K562 (cell line): ENCODE results near the gene ANKRD10. TPM values are rescaled to one million over a fixed set of nuclear protein-coding genes. Genes with fewer than 3 reads are reported as not detected.

ENCODE experiments used
- CSDE1 ChIP-seq, 2 experiments: fragments of 450-650 bp; IDR thresholded peaks; 2 replicates each; pipeline ENCODE4 v1.6.1; 2016; ENCODE audit warnings: mild to moderate bottlenecking in 1 of 2
- EZH2 ChIP-seq: IDR thresholded peaks from 2 replicates; pipeline ENCODE4 v1.6.1; 2012; ENCODE audit warnings: low read depth, mild to moderate bottlenecking, inconsistent platforms, low read length, borderline replicate concordance
- MYC ChIP-seq, 2 experiments: fragments of 250-450 bp in 1 of 2; sonication (Bioruptor Pico) in 1 of 2; IDR thresholded peaks; 2 replicates each; pipeline versions ENCODE4 v1.5.1 to v1.6.1; 2012 to 2021; ENCODE audit warnings: low read depth in 2 of 2, borderline replicate concordance in 1 of 2, improper control_type of control experiment in 1 of 2, low read length in 1 of 2, mild to moderate bottlenecking in 1 of 2, moderate library complexity in 1 of 2
- PBX2 ChIP-seq, 2 experiments: IDR thresholded peaks in 1 of 2; conservative IDR thresholded peaks in 1 of 2; 2 replicates each; pipeline ENCODE4 v1.6.1; 2016; ENCODE audit warnings: low read depth in 2 of 2, mild to moderate bottlenecking in 1 of 2, missing compliant biosample characterization in 1 of 2, missing genetic modification characterization in 1 of 2, moderate library complexity in 1 of 2
- RBM25 ChIP-seq: fragments of 200-400 bp; formaldehyde crosslinking; IDR thresholded peaks from 2 replicates; pipeline ENCODE4 v1.6.1; 2018; ENCODE audit warnings: low read length, low read depth, moderate library complexity; ENCODE audit not compliant: severe bottlenecking
- TRIM24 ChIP-seq, 2 experiments: fragments of 450-650 bp; IDR thresholded peaks; 2 replicates each; pipeline ENCODE4 v1.6.1; 2016
- ZC3H8 ChIP-seq: fragments of 450-650 bp; IDR thresholded peaks from 2 replicates; pipeline ENCODE4 v1.6.1; 2017
- ZNF121 ChIP-seq: sonication (generic); formaldehyde crosslinking; conservative IDR thresholded peaks from 2 replicates; pipeline ENCODE4 v1.8.0; 2022; ENCODE audit warnings: missing genetic modification reagents
- ZNF239 ChIP-seq: fragments of 250-450 bp; sonication (Bioruptor Pico); IDR thresholded peaks from 2 replicates; pipeline ENCODE4 v1.4.0; 2020; ENCODE audit warnings: mild to moderate bottlenecking
- ZNF740 ChIP-seq, 3 experiments: fragments of 200-800 bp in 1 of 3; sonication (Bioruptor generic) in 1 of 3; sonication (generic) in 1 of 3; formaldehyde crosslinking in 1 of 3; IDR thresholded peaks; 2 replicates each; pipeline versions ENCODE4 v1.6.1 to v1.8.0; 2016 to 2022; ENCODE audit warnings: mild to moderate bottlenecking in 2 of 3, missing compliant biosample characterization in 2 of 3, missing genetic modification characterization in 2 of 3, missing genetic modification reagents in 1 of 3
- polyA plus RNA-seq, 8 experiments: library from polyadenylated mRNA; depleted of rRNA in 4 of 8; stranded (reverse) in 5 of 8; unstranded in 3 of 8; fragments of >200 nt; fragmentation: Nextera tagmentation in 2 of 8; fragmentation: Illumina TruSeq in 1 of 8; extraction: Ambion mirVana in 2 of 8; extraction: Trizol in 1 of 8; gene quantifications; 2 replicates each; pipeline versions ENCODE4 v1.2.1 to v1.2.3, GENCODE V29; 2011 to 2014; ENCODE audit warnings: inconsistent platforms in 1 of 8, missing spikeins in 1 of 8
- total RNA-seq, 7 experiments: library from RNA; depleted of rRNA in 6 of 7; stranded (reverse); fragments of >200 nt in 6 of 7; fragmentation: Illumina TruSeq in 2 of 7; extraction: Trizol in 2 of 7; gene quantifications; 2 replicates each; pipeline versions ENCODE4 v1.2.1 to v1.2.3, GENCODE V29; 2011 to 2021; ENCODE audit warnings: low replicate concordance in 1 of 7
- TF ChIP-seq, protein P1 (sequence below): sonication (generic); formaldehyde crosslinking; IDR thresholded peaks from 2 replicates; pipeline ENCODE4 v1.8.1; 2023; ENCODE audit warnings: missing genetic modification reagents, mild to moderate bottlenecking, borderline replicate concordance
- TF ChIP-seq, protein P2 (sequence below): fragments of 450-650 bp; IDR thresholded peaks from 2 replicates; pipeline ENCODE4 v1.6.1; 2016; ENCODE audit warnings: antibody characterized with exemption
- TF ChIP-seq, protein P3 (sequence below): fragments of 450-650 bp; formaldehyde crosslinking; IDR thresholded peaks from 2 replicates; pipeline ENCODE4 v1.4.0; 2022; ENCODE audit warnings: missing genetic modification characterization

Gene ANKRD10
- total and polyA plus RNA-seq, 9 of the 15 experiments (the other 6 are each of a cell fraction or from before 2014, with no cell fraction given), result 21.7 to 183 (median 45.0) TPM

DNA sequence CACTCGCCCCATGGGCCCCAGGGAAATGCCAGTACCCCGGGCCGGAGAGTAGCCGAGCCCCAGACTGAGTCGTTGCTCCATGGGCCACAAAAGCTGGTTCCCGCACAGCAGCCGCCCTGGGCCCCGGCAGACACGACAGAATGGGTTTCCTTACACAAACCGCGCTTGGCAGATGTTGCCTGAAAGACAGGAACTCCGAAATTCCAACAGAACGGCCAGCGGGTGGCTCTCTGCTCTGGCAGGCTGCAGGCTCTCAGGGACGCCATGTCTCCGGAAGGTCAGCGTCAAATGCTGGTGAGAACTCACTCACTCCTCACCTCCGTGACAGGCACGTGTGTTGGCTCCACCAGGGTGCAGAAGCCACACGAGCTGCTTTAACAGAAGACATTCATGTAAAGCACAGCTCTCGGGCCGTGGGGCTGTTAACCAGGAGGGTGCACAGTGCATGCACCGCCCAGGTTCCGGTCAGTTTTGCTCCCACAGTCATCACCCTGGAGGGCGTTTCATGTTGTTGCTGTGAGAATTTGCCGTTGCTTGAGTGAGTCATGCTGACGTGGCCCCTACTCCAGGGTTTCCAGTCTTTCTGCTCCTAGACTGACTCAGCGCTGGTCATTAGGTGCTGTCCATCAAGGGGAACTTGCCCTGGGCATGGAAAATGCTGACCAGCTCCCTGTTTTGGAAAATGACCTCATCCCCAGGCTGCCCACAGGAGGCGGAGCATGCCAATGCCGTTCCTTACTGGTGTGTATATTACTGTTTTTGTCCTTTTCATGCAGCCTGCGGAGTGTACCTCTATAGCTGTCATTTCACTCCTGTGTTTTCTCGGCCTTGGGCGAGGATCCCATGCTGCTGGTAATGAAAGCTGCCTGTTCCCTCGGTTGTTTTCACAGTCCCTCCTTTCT, 44.8 kb downstream of the ANKRD10 start (continued):
- TF ChIP-seq CSDE1 (IDR thresholded peaks at IDR 0.05) (no peak), TRIM24 (IDR thresholded peaks at IDR 0.05) (peak; percentile 55 to 91; a peak in 3 of 4 replicates), ZNF740 (CRISPR knock-in tag; IDR thresholded peaks at IDR 0.05) (no peak), ZNF740 (tag; IDR thresholded peaks at IDR 0.05) (no peak), ZNF121 (no peak), PBX2 (CRISPR knock-in tag; IDR thresholded peaks at IDR 0.05; ENCODE audit: low read depth) (peak; percentile 88), PBX2 (tag; conservative IDR thresholded peaks at IDR 0.05; ENCODE audit: low read depth) (peak; percentile 96), ZC3H8 (no peak), MYC (IDR thresholded peaks at IDR 0.05; ENCODE audit: low read depth, low read length) (peak; percentile 72; the same call in 1 of the 2 replicates), MYC (CRISPR knock-in tag; IDR thresholded peaks at IDR 0.05; ENCODE audit: borderline replicate concordance, low read depth) (no peak), EZH2 (no peak), ZNF239 (CRISPR knock-in tag) (no peak), RBM25 (no peak)
- TF ChIP-seq, protein P1, sequence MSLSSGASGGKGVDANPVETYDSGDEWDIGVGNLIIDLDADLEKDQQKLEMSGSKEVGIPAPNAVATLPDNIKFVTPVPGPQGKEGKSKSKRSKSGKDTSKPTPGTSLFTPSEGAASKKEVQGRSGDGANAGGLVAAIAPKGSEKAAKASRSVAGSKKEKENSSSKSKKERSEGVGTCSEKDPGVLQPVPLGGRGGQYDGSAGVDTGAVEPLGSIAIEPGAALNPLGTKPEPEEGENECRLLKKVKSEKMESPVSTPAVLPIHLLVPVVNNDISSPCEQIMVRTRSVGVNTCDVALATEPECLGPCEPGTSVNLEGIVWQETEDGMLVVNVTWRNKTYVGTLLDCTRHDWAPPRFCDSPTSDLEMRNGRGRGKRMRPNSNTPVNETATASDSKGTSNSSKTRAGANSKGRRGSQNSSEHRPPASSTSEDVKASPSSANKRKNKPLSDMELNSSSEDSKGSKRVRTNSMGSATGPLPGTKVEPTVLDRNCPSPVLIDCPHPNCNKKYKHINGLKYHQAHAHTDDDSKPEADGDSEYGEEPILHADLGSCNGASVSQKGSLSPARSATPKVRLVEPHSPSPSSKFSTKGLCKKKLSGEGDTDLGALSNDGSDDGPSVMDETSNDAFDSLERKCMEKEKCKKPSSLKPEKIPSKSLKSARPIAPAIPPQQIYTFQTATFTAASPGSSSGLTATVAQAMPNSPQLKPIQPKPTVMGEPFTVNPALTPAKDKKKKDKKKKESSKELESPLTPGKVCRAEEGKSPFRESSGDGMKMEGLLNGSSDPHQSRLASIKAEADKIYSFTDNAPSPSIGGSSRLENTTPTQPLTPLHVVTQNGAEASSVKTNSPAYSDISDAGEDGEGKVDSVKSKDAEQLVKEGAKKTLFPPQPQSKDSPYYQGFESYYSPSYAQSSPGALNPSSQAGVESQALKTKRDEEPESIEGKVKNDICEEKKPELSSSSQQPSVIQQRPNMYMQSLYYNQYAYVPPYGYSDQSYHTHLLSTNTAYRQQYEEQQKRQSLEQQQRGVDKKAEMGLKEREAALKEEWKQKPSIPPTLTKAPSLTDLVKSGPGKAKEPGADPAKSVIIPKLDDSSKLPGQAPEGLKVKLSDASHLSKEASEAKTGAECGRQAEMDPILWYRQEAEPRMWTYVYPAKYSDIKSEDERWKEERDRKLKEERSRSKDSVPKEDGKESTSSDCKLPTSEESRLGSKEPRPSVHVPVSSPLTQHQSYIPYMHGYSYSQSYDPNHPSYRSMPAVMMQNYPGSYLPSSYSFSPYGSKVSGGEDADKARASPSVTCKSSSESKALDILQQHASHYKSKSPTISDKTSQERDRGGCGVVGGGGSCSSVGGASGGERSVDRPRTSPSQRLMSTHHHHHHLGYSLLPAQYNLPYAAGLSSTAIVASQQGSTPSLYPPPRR (CRISPR knock-in tag), result no peak
- TF ChIP-seq, protein P2, sequence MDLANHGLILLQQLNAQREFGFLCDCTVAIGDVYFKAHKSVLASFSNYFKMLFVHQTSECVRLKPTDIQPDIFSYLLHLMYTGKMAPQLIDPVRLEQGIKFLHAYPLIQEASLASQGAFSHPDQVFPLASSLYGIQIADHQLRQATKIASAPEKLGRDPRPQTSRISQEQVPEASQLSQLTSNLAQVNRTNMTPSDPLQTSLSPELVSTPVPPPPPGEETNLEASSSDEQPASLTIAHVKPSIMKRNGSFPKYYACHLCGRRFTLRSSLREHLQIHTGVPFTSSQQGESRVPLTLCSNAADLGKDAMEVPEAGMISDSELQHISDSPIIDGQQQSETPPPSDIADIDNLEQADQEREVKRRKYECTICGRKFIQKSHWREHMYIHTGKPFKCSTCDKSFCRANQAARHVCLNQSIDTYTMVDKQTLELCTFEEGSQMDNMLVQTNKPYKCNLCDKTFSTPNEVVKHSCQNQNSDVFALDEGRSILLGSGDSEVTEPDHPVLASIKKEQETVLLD, result no peak; the same call in 1 of the 2 replicates
- TF ChIP-seq, protein P3, sequence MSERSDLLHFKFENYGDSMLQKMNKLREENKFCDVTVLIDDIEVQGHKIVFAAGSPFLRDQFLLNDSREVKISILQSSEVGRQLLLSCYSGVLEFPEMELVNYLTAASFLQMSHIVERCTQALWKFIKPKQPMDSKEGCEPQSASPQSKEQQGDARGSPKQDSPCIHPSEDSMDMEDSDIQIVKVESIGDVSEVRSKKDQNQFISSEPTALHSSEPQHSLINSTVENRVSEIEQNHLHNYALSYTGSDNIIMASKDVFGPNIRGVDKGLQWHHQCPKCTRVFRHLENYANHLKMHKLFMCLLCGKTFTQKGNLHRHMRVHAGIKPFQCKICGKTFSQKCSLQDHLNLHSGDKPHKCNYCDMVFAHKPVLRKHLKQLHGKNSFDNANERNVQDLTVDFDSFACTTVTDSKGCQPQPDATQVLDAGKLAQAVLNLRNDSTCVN (CRISPR knock-in tag), result no peak
